ENCODE measurements around the gene CDK5R2.

The CDK5R2 gene

GRCh38 chr2:218959141-218959731 is at the start of gene CDK5R2:
CDK5R2 (plus strand) TSS chr2:218959666; CDS start chr2:218959821, 155 bp downstream.
- peak within 1 kb of the TSS; percentile 44 for H3K4me3 ChIP-seq (ENCODE audit: low read depth, low read length)
- POLR2A ChIA-PET, result no interaction called here
- no peak for TF ChIP-seq CTCF (IDR thresholded peaks at IDR 0.05; ENCODE audit: insufficient read depth, low read length, missing control alignments)
- DNase-seq (ENCODE audit: low read depth, low spot score), result no peak
- CTCF ChIA-PET, result interaction anchor here (0.6 to 2.3 kb wide), 5 partner anchors 21 to 69 kb away, joined by 3 to 9 read pairs (median 4); no protein-coding TSS in a partner anchor

- TF ChIP-seq CTCF (IDR thresholded peaks at IDR 0.05; ENCODE audit: insufficient read depth, low read length, missing control alignments), result no peak
- POLR2A ChIA-PET, result no interaction called here
- no peak overlapping the region for H3K4me3 ChIP-seq (ENCODE audit: low read depth, low read length)
- CTCF ChIA-PET, result interaction anchor here (0.8 to 4.2 kb wide), 4 partner anchors 13 to 69 kb away, joined by 3 to 35 read pairs (median 8); no protein-coding TSS in a partner anchor
- DNase-seq (ENCODE audit: low read depth, low spot score), result no peak
Observed at GRCh38 chr2:218910741-218911140, 48.7 kb upstream of the CDK5R2 start.

GRCh38 chr2:218920504-218920903 is 39.0 kb upstream of the CDK5R2 start:
- ChIA-PET POLR2A (no interaction called here), CTCF (interaction anchor here (1.4 kb wide), 1 partner anchor 60 kb away, joined by 5 read pairs; no protein-coding TSS in a partner anchor)
- TF ChIP-seq CTCF (IDR thresholded peaks at IDR 0.05; ENCODE audit: insufficient read depth, low read length, missing control alignments), result no peak
- DNase-seq (ENCODE audit: low read depth, low spot score), result no peak
- no peak overlapping the region for H3K4me3 ChIP-seq (ENCODE audit: low read depth, low read length)

GRCh38 chr2:218924757-218925156 is 34.7 kb upstream of the CDK5R2 start:
- ChIA-PET POLR2A (no interaction called here), CTCF (interaction anchor here (1.2 kb wide), 1 partner anchor 27 kb away, joined by 3 read pairs; no protein-coding TSS in a partner anchor)
- TF ChIP-seq CTCF (IDR thresholded peaks at IDR 0.05; ENCODE audit: insufficient read depth, low read length, missing control alignments), result no peak
- no peak overlapping the region for H3K4me3 ChIP-seq (ENCODE audit: low read depth, low read length)
- no peak for DNase-seq (ENCODE audit: low read depth, low spot score)

- DNase-seq (ENCODE audit: low read depth, low spot score), result no peak
- H3K4me3 ChIP-seq (ENCODE audit: low read depth, low read length), result no peak overlapping the region
- ChIA-PET CTCF (no interaction called here), POLR2A (no interaction called here)
- TF ChIP-seq CTCF (IDR thresholded peaks at IDR 0.05; ENCODE audit: insufficient read depth, low read length, missing control alignments), result no peak
Observed at GRCh38 chr2:218925434-218925833, 34.0 kb upstream of the CDK5R2 start.

- CTCF ChIA-PET, result interaction anchor here (1.1 kb wide), 1 partner anchor 52 kb away, joined by 3 read pairs; no protein-coding TSS in a partner anchor
- no peak for DNase-seq (ENCODE audit: low read depth, low spot score)
- POLR2A ChIA-PET, result no interaction called here
- no peak overlapping the region for H3K4me3 ChIP-seq (ENCODE audit: low read depth, low read length)
- TF ChIP-seq CTCF (IDR thresholded peaks at IDR 0.05; ENCODE audit: insufficient read depth, low read length, missing control alignments), result no peak
Observed at GRCh38 chr2:218927422-218927821, 32.0 kb upstream of the CDK5R2 start.
